Choroid plexus epithelial cell (primary cell): Measurements from ENCODE around the gene IFIT5.
A peak's percentile ranks its signal among the peaks of the same experiment; 100 is the strongest.
"Not testable (repeated sequence)": the region's sequence is repeated elsewhere in the genome, so short reads cannot be mapped to it uniquely, and the experiment has no call there.

Experiments
- DNase-seq: peaks from one replicate; pipeline ENCODE4 v3.0.0-alpha.2; 2010; ENCODE audit warnings: low read depth
- H3K4me3 ChIP-seq: 2 replicates; pipeline ENCODE4 v1.5.1; 2011; ENCODE audit warnings: low read depth, mild to moderate bottlenecking, control low read depth, low read length, moderate library complexity
- CTCF ChIP-seq: conservative IDR thresholded peaks from 2 replicates; pipeline ENCODE4 v1.5.1; 2011; ENCODE audit warnings: low read depth, mild to moderate bottlenecking, control low read depth, inconsistent platforms, low read length, moderate library complexity

IFIT5 gene

GRCh38 chr10:89395141-89395540, 19.2 kb upstream of the IFIT5 start:
- DNase-seq: no peak
- H3K4me3 ChIP-seq: no peak overlapping the region
- TF ChIP-seq CTCF: no peak

- DNase-seq: peak; percentile 61
- no peak for TF ChIP-seq CTCF
- H3K4me3 ChIP-seq: no peak overlapping the region
These were observed 16.2 kb upstream of the IFIT5 start for GRCh38 chr10:89398003-89398749.

- H3K4me3 ChIP-seq: no peak overlapping the region
- no peak for DNase-seq
- no peak for TF ChIP-seq CTCF
These were observed 14.4 kb upstream of the IFIT5 start for GRCh38 chr10:89399956-89400355.

GRCh38 chr10:89403043-89403442, 11.3 kb upstream of the IFIT5 start:
- no peak overlapping the region for H3K4me3 ChIP-seq
- no peak for DNase-seq
- no peak for TF ChIP-seq CTCF

GRCh38 chr10:89404104-89405047, 10.0 kb upstream of the IFIT5 start:
- no peak overlapping the region for H3K4me3 ChIP-seq
- TF ChIP-seq CTCF: no peak
- no peak for DNase-seq

- not testable (repeated sequence) for DNase-seq, H3K4me3 ChIP-seq
These were observed 8.2 kb upstream of the IFIT5 start for GRCh38 chr10:89406178-89406577.

- not testable (repeated sequence) for H3K4me3 ChIP-seq, DNase-seq
These were observed 6.6 kb upstream of the IFIT5 start for GRCh38 chr10:89407792-89408191.

- not testable (repeated sequence) for H3K4me3 ChIP-seq, DNase-seq
These were observed 5.1 kb upstream of the IFIT5 start for GRCh38 chr10:89409282-89409681.

GRCh38 chr10:89410551-89410950, 3.8 kb upstream of the IFIT5 start:
- DNase-seq, H3K4me3 ChIP-seq: not testable (repeated sequence)

- not testable (repeated sequence) for H3K4me3 ChIP-seq, DNase-seq
These were observed 3.2 kb upstream of the IFIT5 start for GRCh38 chr10:89411135-89411534.

GRCh38 chr10:89412276-89412675, 2.1 kb upstream of the IFIT5 start:
- not testable (repeated sequence) for H3K4me3 ChIP-seq, DNase-seq
